GM23248 (cell line): ENCODE data around the gene RCAN2. TPM values are rescaled to one million over a fixed set of nuclear protein-coding genes. Genes with fewer than 3 reads are reported as not detected.

ENCODE experiments used
- DNase-seq: peaks from one replicate; pipeline ENCODE4 v3.0.0-alpha.2; 2015
- H2AFZ ChIP-seq: fragments of 200-600 bp; sonication (generic); 2 replicates; pipeline ENCODE4 v1.6.1; 2016; ENCODE audit warnings: antibody characterized with exemption
- H3F3A ChIP-seq: fragments of 200-600 bp; sonication (generic); 2 replicates; pipeline ENCODE4 v1.6.1; 2016; ENCODE audit warnings: mild to moderate bottlenecking, antibody characterized with exemption, mixed run types; ENCODE audit not compliant: insufficient read depth
- H3K27ac ChIP-seq: fragments of 200-600 bp; sonication (generic); 2 replicates; pipeline ENCODE4 v1.5.1; 2016; ENCODE audit warnings: mild to moderate bottlenecking
- H3K27me3 ChIP-seq: fragments of 200-600 bp; sonication (generic); replicated peaks from 2 replicates; pipeline ENCODE4 v1.6.1; 2016; ENCODE audit warnings: mild to moderate bottlenecking; ENCODE audit not compliant: insufficient read depth
- H3K36me3 ChIP-seq: fragments of 200-600 bp; sonication (generic); 2 replicates; pipeline ENCODE4 v1.6.1; 2016; ENCODE audit warnings: low read depth, mild to moderate bottlenecking
- H3K4me1 ChIP-seq: fragments of 200-600 bp; sonication (generic); 2 replicates; pipeline ENCODE4 v1.6.1; 2016; ENCODE audit warnings: mild to moderate bottlenecking; ENCODE audit not compliant: insufficient read depth
- H3K4me2 ChIP-seq: fragments of 200-600 bp; sonication (generic); one replicate; pipeline ENCODE4 v1.6.1; 2016; ENCODE audit warnings: mild to moderate bottlenecking; ENCODE audit not compliant: unreplicated experiment
- H3K4me3 ChIP-seq: fragments of 200-600 bp; sonication (generic); 2 replicates; pipeline ENCODE4 v1.5.1; 2016; ENCODE audit warnings: mild to moderate bottlenecking
- H3K79me2 ChIP-seq: fragments of 200-600 bp; sonication (generic); 2 replicates; pipeline ENCODE4 v1.6.1; 2016; ENCODE audit warnings: mild to moderate bottlenecking; ENCODE audit not compliant: insufficient read depth
- H3K9ac ChIP-seq: fragments of 200-600 bp; sonication (generic); 2 replicates; pipeline ENCODE4 v1.6.1; 2016; ENCODE audit warnings: mild to moderate bottlenecking
- H3K9me2 ChIP-seq: fragments of 200-600 bp; sonication (generic); 2 replicates; pipeline ENCODE4 v1.6.1; 2016; ENCODE audit warnings: mixed run types, mild to moderate bottlenecking, moderate library complexity; ENCODE audit not compliant: insufficient read depth
- H3K9me3 ChIP-seq: fragments of 200-600 bp; sonication (generic); one replicate; pipeline ENCODE4 v1.6.1; 2017; ENCODE audit warnings: low read depth
- H4K20me1 ChIP-seq: fragments of 200-600 bp; sonication (generic); 2 replicates; pipeline ENCODE4 v1.6.0; 2016; ENCODE audit not compliant: insufficient read depth
- EZH2 ChIP-seq: fragments of 200-600 bp; sonication (generic); IDR thresholded peaks from 2 replicates; pipeline ENCODE4 v1.6.1; 2018; ENCODE audit warnings: antibody characterized with exemption, mild to moderate bottlenecking; ENCODE audit not compliant: insufficient read depth, poor library complexity, severe bottlenecking
- EZH2phosphoT487 ChIP-seq: fragments of 200-600 bp; sonication (generic); IDR thresholded peaks from 2 replicates; pipeline ENCODE4 v1.6.1; 2018; ENCODE audit warnings: antibody characterized with exemption, moderate library complexity, mild to moderate bottlenecking, low read depth; ENCODE audit not compliant: insufficient read depth
- WGBS, 2 experiments: methylation state at CpG; one replicate each; pipeline ENCODE4 v1.1.6; 2015 to 2017; ENCODE audit warnings: low lambda C conversion rate in 2 of 2, low coverage in 1 of 2; ENCODE audit errors: missing lambda C conversion rate in 2 of 2; 5-methylcytosine and 5-hydroxymethylcytosine counted together
- in situ Hi-C: fragments of 300-500 bp; cut with MboI; formaldehyde crosslinking; loops from 2 replicates; pipeline ENCODE4 v1.15.0; 2020
- polyA plus RNA-seq: library from polyadenylated mRNA; unstranded; fragments of >200 nt; fragmentation: Nextera tagmentation; extraction: Ambion mirVana; gene quantifications from 2 replicates; pipeline ENCODE4 v1.2.1, GENCODE V29; 2016
- total RNA-seq: library from RNA; depleted of rRNA; stranded (reverse); fragments of >200 nt; shearing (Covaris generic); gene quantifications from 2 replicates; pipeline ENCODE4 v1.2.3, GENCODE V29; 2014

The RCAN2 gene
- total and polyA plus RNA-seq, 2 experiments from 2014 or later, result 6.5 to 8.8 TPM

DNA sequence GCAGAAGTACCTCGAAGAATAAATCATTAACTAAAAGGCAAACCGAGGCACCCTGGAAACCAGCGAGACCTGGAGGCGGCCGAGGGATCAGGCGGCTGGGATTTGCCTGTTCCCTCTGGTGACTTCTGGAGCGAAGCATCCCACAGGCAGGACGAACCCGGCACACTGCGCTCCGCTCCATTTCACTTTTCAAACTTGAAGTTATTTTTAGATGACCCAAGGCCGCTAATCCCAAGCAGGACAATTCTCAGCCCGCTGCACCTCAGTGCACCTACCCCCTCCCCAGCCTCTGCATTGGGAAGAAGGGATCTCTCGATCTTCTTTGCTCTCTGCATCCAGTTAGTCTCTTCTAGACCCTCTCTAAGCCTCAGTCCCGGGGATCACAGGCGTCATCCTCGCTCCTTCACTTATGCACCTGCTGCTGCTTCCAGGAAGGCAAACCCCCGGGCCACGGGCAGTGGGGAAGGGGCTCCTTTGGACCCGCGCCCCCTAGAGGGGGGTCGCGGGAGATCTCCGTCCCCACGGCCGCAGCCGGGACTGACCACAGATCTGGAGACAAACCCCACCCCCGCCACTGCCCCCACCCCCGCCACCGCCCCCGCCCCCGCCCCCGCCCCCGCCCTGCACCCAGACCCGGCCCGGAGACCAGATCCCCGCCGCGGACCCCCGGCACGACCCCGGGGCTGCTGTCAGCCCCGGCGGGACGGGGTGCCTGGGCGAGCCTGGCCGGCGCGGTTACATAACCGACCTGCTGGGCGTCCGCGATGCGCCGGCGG lies 636 bp downstream of the RCAN2 start:
- H3K4me3 ChIP-seq, result peak overlapping the region; percentile 79
- H3K79me2 ChIP-seq, result no peaks in the 10 kb centered on the region
- H3F3A ChIP-seq, result peaks cover 16% of the 10 kb centered on the region; the same call in 1 of the 2 replicates
- WGBS, 2 experiments, result 3 to 4% methylated on average over 36 to 37 of the region's 56 CpGs
- no peak overlapping the region for H3K27ac ChIP-seq
- H3K4me2 ChIP-seq, result peak overlapping the region; percentile 95
- H2AFZ ChIP-seq, result peak overlapping the region; percentile 98
- no peaks in the 10 kb centered on the region for H3K9me2 ChIP-seq
- no peaks in the 10 kb centered on the region for H3K27me3 ChIP-seq
- no peaks in the 10 kb centered on the region for H3K9me3 ChIP-seq
- peak overlapping the region; percentile 72 for H3K9ac ChIP-seq
- H4K20me1 ChIP-seq, result no peaks in the 10 kb centered on the region
- H3K4me1 ChIP-seq, result peaks cover 16% of the 10 kb centered on the region; the same call in 1 of the 2 replicates
- no peak for TF ChIP-seq EZH2
- no peak for TF ChIP-seq EZH2phosphoT487
- no peaks in the 10 kb centered on the region for H3K36me3 ChIP-seq
- in situ Hi-C loops, result no loop called here
- peak; percentile 70 for DNase-seq

DNA sequence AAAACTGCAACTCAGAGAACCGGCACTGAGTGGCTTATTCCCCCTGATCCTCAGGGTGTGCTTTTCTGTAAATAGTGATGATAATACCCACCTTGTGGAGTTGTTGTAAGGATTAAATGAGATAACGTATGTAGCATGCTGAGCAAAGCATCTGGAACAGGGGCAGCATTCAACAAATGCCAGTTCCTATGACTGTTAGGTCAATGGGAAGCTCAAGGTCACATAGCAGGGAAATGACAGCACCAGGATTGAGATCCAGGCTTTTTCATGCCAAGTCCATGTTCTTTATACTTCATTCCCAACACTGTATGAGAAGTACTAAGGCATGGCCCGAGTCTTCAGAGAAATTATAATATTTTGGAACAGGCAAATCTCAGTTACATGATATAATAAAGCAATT lies 5.1 kb downstream of the RCAN2 start:
- no peaks in the 10 kb centered on the region for H3K79me2 ChIP-seq
- H3K9ac ChIP-seq, result no peak overlapping the region
- no peaks in the 10 kb centered on the region for H3F3A ChIP-seq
- no peak overlapping the region for H3K4me2 ChIP-seq
- in situ Hi-C loops, result no loop called here
- H3K9me2 ChIP-seq, result no peaks in the 10 kb centered on the region
- TF ChIP-seq EZH2phosphoT487 (no peak), EZH2 (no peak)
- peak; percentile 51 for DNase-seq
- WGBS, 2 experiments, result 44 to 45% methylated on average over 3 of the region's 3 CpGs
- H4K20me1 ChIP-seq, result no peaks in the 10 kb centered on the region
- no peaks in the 10 kb centered on the region for H3K9me3 ChIP-seq
- H3K36me3 ChIP-seq, result no peaks in the 10 kb centered on the region
- no peak overlapping the region for H2AFZ ChIP-seq
- H3K27ac ChIP-seq, result no peak overlapping the region
- H3K4me1 ChIP-seq, result peaks cover 16% of the 10 kb centered on the region; the same call in 1 of the 2 replicates
- H3K4me3 ChIP-seq, result no peak overlapping the region
- no peaks in the 10 kb centered on the region for H3K27me3 ChIP-seq

DNA sequence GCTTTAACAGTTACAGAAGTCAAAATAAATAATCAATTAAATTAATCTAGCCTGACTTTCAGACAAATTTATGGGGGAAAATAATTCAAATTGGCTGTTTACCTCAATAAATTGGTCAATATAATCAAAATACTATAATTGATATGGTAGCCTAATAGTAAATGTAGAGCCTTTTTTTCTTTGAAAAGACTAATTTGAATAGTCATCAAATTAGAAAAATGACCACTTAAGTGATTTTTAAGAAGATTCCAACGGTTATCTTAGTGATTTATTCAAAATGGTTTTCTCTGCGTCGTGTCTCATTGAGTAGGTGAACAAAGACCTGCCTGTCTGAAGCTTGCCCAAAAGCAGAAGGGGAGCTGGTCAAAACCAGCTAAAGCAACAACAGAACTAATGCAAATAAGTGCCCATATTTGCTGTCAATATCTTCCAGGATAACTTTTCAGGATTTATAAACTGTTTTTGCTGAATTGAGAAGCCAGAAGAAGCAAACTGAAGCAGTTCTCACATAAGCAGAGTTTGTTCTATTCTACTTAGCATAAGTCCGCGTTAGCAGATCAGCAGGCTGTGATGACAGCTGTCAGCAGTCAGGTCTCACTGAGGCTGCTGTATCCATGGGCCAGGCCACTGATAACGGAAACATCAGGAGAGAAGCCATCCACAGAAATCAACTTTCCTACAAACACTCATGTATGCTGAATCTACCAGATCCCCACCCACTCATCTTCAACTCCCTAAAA lies 7.0 kb downstream of the RCAN2 start:
- 90 to 92% methylated on average over 6 of the region's 6 CpGs for WGBS, 2 experiments

DNA sequence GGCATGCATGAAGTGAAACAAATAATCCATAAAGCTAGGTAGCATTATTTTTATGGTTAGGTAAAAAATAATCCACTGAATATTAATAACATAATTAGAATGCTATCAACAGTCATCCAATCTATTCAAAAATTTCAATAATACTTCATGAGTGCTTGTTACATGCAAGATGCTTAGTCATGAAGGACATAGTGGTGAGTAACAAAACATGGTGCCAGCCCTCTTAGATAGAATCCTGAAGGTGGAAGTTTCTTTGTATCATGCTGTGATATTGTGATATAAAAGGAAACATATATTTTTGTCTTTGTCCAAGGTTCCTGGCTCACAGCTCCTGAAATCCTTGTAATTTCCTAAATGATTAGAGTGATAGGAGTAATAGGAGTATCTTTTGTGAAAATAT lies 14.9 kb downstream of the RCAN2 start:
- Histone ChIP-seq H3K4me3 (no peak overlapping the region), H4K20me1 (no peaks in the 10 kb centered on the region), H2AFZ (no peak overlapping the region), H3K27ac (no peak overlapping the region), H3K79me2 (no peaks in the 10 kb centered on the region), H3K9me3 (no peaks in the 10 kb centered on the region), H3K4me1 (peaks cover 38% of the 10 kb centered on the region), H3K36me3 (no peaks in the 10 kb centered on the region), H3K9me2 (peaks cover 6% of the 10 kb centered on the region; the same call in 1 of the 2 replicates), H3K27me3 (no peaks in the 10 kb centered on the region), H3F3A (peaks cover 21% of the 10 kb centered on the region), H3K9ac (no peak overlapping the region), H3K4me2 (no peak overlapping the region)
- in situ Hi-C loops, result no loop called here
- peak; percentile 82 for DNase-seq
- TF ChIP-seq EZH2, result no peak
- TF ChIP-seq EZH2phosphoT487, result no peak

More for the DNA sequence above, 7.0 kb downstream of the RCAN2 start:
- Histone ChIP-seq H4K20me1 (no peaks in the 10 kb centered on the region), H3K9ac (no peak overlapping the region), H3K36me3 (no peaks in the 10 kb centered on the region), H3K27me3 (no peaks in the 10 kb centered on the region), H3F3A (no peaks in the 10 kb centered on the region), H2AFZ (no peak overlapping the region), H3K4me3 (no peak overlapping the region), H3K9me3 (no peaks in the 10 kb centered on the region), H3K27ac (no peak overlapping the region), H3K4me2 (no peak overlapping the region), H3K79me2 (no peaks in the 10 kb centered on the region), H3K9me2 (no peaks in the 10 kb centered on the region), H3K4me1 (0 out of 2 replicates have a peak, but pooled peaks cover 9% of the 10 kb centered on the region)
- in situ Hi-C loops, result no loop called here
- TF ChIP-seq EZH2phosphoT487 (no peak), EZH2 (no peak)
- no peak for DNase-seq
